HG03103 (cell line): ENCODE results near the gene PROM2.

Experiments used
- ATAC-seq: cut with Tn5 transposase; IDR thresholded peaks from one replicate; pipeline ENCODE4 v1.9.1; 2021; ENCODE audit warnings: low read depth; ENCODE audit not compliant: unreplicated experiment

The PROM2 gene

GRCh38 chr2:95336406-95336805 is 62.2 kb downstream of the PROM2 start:
- no peak for ATAC-seq

- no peak for ATAC-seq
Observed at GRCh38 chr2:95337829-95338228, 63.6 kb downstream of the PROM2 start.
